OCI-LY7 (cell line): ENCODE results near the gene GAS2L2. TPM values are rescaled to one million over a fixed set of nuclear protein-coding genes. Genes with fewer than 3 reads are reported as not detected.

Source experiments
- BruUV-seq: library from RNA; stranded (reverse); fragments of 400-500 nt; replicated peaks from 2 replicates; lab custom pipeline; 2021; lab: Mats Ljungman, UMichigan
- CTCF ChIA-PET: fragments of 300-600 bp; sonication (Branson Sonifier 250); formaldehyde crosslinking; loops from one replicate; lab custom pipeline; 2022; ENCODE audit warnings: antibody characterized with exemption; ENCODE audit not compliant: unreplicated experiment; lab: Charles Lee
- POLR2A ChIA-PET: fragments of 300-600 bp; sonication (Branson Sonifier 250); formaldehyde crosslinking; loops from one replicate; lab custom pipeline; 2022; ENCODE audit warnings: antibody characterized with exemption; lab: Charles Lee
- DNase-seq: peaks from one replicate; pipeline ENCODE4 v3.0.0-alpha.2; 2015; ENCODE audit warnings: low spot score
- H2AFZ ChIP-seq: fragments of 200-600 bp; sonication (generic), shearing (Covaris generic); 2 replicates; pipeline ENCODE4 v1.6.1; 2014; ENCODE audit warnings: mild to moderate bottlenecking, antibody characterized with exemption, low read length, moderate library complexity
- H3K27ac ChIP-seq: fragments of 200-600 bp; sonication (generic); 2 replicates; pipeline ENCODE4 v1.5.1; 2014; ENCODE audit warnings: mixed run types, low read depth, mild to moderate bottlenecking, moderate library complexity, low read length, inconsistent platforms; ENCODE audit not compliant: poor library complexity, severe bottlenecking
- H3K36me3 ChIP-seq: fragments of 200-600 bp; sonication (generic); 2 replicates; pipeline ENCODE4 v1.6.1; 2014; ENCODE audit warnings: mild to moderate bottlenecking, antibody characterized with exemption, low read length, moderate library complexity, mixed read lengths; ENCODE audit not compliant: insufficient read depth
- H3K4me1 ChIP-seq: fragments of 200-600 bp; sonication (generic); 2 replicates; pipeline ENCODE4 v1.5.1; 2014; ENCODE audit warnings: mild to moderate bottlenecking, low read length; ENCODE audit not compliant: insufficient read depth, poor library complexity, severe bottlenecking
- H3K4me2 ChIP-seq: fragments of 200-600 bp; sonication (generic); 2 replicates; pipeline ENCODE4 v1.6.1; 2014; ENCODE audit warnings: mild to moderate bottlenecking, low read length
- H3K4me3 ChIP-seq: fragments of 200-600 bp; sonication (generic); 2 replicates; pipeline ENCODE4 v1.5.1; 2014; ENCODE audit warnings: mild to moderate bottlenecking, low read depth, low read length; ENCODE audit not compliant: poor library complexity, severe bottlenecking
- H3K79me2 ChIP-seq: fragments of 200-600 bp; sonication (generic); 2 replicates; pipeline ENCODE4 v1.6.1; 2016; ENCODE audit warnings: low read depth, mild to moderate bottlenecking, low read length, moderate library complexity, mixed read lengths; ENCODE audit not compliant: insufficient read depth
- H3K9me2 ChIP-seq: fragments of 200-600 bp; sonication (generic); 2 replicates; pipeline ENCODE4 v1.6.1; 2016; ENCODE audit warnings: mild to moderate bottlenecking, low read length, mixed read lengths; ENCODE audit not compliant: insufficient read depth
- H3K9me3 ChIP-seq: fragments of 200-600 bp; sonication (generic); 2 replicates; pipeline ENCODE4 v1.6.1; 2014; ENCODE audit warnings: mild to moderate bottlenecking, mixed run types, low read length, mixed read lengths
- H4K20me1 ChIP-seq: fragments of 200-600 bp; sonication (generic); 2 replicates; pipeline ENCODE4 v1.6.1; 2014; ENCODE audit warnings: mild to moderate bottlenecking, antibody characterized with exemption, low read length, moderate library complexity, mixed read lengths; ENCODE audit not compliant: insufficient read depth
- EZH2phosphoT487 ChIP-seq: fragments of 200-600 bp; sonication (generic); IDR thresholded peaks from 2 replicates; pipeline ENCODE4 v1.6.1; 2018; ENCODE audit warnings: low read depth, borderline replicate concordance, mild to moderate bottlenecking, mixed run types, antibody characterized with exemption, low read length, moderate library complexity, mixed read lengths
- intact Hi-C: fragments of 100-400 bp; cut with micrococcal nuclease; formaldehyde crosslinking; loops from one replicate; pipeline ENCODE4 v1.10.0; 2022; ENCODE audit not compliant: unreplicated experiment
- total RNA-seq, 2 experiments: library from RNA; depleted of rRNA in 1 of 2; stranded (reverse); fragments of >200 nt in 1 of 2; shearing (Covaris generic) in 1 of 2; gene quantifications; 2 replicates each; pipeline ENCODE4 v1.2.3, GENCODE V29; 2014 to 2022
- TF ChIP-seq, protein P1 (sequence below): fragments of 200-600 bp; sonication (generic); conservative IDR thresholded peaks from 2 replicates; pipeline ENCODE4 v1.5.1; 2014; ENCODE audit warnings: mild to moderate bottlenecking, antibody characterized with exemption, low read length, moderate library complexity, mixed read lengths

GAS2L2 gene
- total RNA-seq, 2 experiments from 2014 or later = 0.21 TPM; not detected in 1

DNA sequence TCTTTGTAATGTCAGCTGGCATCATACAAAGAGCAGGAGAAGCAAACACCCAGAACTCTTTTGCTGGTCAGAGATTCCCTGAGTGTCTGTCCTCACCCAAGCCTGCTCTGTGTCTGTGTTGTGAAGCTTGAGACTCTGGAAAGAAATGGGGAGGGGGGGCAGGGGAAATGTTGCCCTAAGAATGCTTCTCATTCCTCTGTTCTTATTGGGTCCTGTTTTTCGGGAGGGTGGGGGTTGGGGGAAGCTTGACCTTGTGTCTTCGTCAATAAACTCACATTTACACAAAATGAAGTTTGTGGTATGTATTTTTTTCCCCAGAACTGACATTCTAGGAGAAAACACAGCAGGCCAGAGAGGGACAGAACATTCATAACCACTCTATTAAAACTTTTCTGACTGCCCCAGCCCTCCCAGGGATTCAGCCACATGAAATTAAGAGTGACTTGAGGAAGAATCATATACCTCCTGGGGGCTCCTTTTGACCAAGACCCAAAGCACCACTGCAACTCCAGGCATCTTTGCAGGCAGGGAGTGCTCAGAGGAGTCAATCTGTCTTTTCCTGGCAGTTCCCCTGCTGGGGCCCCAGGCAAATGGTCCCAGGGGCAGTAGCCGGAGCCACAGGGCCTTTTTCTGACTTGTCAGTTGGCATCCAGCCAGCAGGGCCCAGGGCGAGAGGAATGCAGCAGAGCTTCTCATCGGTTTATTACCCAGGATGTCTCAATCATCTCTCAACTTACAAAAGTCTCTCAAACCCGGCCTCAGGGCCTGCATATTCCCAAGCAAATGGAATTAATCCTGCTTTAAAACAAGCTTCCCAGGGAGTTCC lies 26.7 kb downstream of the GAS2L2 start:
- no TSS peak for BruUV-seq
- intact Hi-C loops = no loop called here
- Histone ChIP-seq H3K4me3 (no peak overlapping the region), H3K9me2 (no peaks in the 10 kb centered on the region), H2AFZ (no peak overlapping the region), H3K27ac (peak overlapping the region; percentile 32), H3K9me3 (no peaks in the 10 kb centered on the region), H3K4me1 (peaks cover 24% of the 10 kb centered on the region), H4K20me1 (no peaks in the 10 kb centered on the region), H3K4me2 (peak overlapping the region; percentile 55), H3K79me2 (no peaks in the 10 kb centered on the region), H3K36me3 (peaks cover 35% of the 10 kb centered on the region)
- ChIA-PET CTCF (no interaction called here), POLR2A (interaction anchor here (0.6 to 1.5 kb wide), 2 partner anchors 14 to 19 kb away, joined by 3 to 6 read pairs; no protein-coding TSS in a partner anchor)
- TF ChIP-seq, protein P1, sequence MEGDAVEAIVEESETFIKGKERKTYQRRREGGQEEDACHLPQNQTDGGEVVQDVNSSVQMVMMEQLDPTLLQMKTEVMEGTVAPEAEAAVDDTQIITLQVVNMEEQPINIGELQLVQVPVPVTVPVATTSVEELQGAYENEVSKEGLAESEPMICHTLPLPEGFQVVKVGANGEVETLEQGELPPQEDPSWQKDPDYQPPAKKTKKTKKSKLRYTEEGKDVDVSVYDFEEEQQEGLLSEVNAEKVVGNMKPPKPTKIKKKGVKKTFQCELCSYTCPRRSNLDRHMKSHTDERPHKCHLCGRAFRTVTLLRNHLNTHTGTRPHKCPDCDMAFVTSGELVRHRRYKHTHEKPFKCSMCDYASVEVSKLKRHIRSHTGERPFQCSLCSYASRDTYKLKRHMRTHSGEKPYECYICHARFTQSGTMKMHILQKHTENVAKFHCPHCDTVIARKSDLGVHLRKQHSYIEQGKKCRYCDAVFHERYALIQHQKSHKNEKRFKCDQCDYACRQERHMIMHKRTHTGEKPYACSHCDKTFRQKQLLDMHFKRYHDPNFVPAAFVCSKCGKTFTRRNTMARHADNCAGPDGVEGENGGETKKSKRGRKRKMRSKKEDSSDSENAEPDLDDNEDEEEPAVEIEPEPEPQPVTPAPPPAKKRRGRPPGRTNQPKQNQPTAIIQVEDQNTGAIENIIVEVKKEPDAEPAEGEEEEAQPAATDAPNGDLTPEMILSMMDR = no peak
- no peak for TF ChIP-seq EZH2phosphoT487
- peak; percentile 34 for DNase-seq

DNA sequence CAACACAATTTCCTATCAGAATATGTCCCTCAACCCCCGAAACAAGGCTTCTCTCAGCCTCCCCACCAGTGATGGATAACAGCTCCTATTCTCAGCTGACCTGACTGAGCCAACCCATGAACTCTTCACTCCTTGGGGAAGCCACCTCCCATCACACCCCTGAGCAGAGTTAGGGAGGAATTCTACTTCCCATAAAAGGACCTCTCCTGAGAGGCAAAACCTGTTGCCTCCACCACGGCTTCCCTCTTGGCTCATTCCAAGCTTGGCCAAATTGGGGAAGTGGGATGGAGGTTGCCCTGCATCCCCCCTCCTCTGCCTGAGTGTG lies 27.3 kb downstream of the GAS2L2 start:
- ChIA-PET POLR2A (interaction anchor here (0.6 to 1.5 kb wide), 2 partner anchors 14 to 20 kb away, joined by 3 to 6 read pairs; no protein-coding TSS in a partner anchor), CTCF (no interaction called here)
- H3K9me3 ChIP-seq = no peaks in the 10 kb centered on the region
- BruUV-seq = no TSS peak
- no peaks in the 10 kb centered on the region for H4K20me1 ChIP-seq
- DNase-seq = no peak
- H2AFZ ChIP-seq = no peak overlapping the region
- no peak overlapping the region for H3K4me3 ChIP-seq
- TF ChIP-seq EZH2phosphoT487 = no peak
- TF ChIP-seq, protein P1 = no peak
- H3K4me2 ChIP-seq = no peak overlapping the region
- H3K36me3 ChIP-seq = peaks cover 35% of the 10 kb centered on the region
- intact Hi-C loops = no loop called here
- no peaks in the 10 kb centered on the region for H3K79me2 ChIP-seq
- H3K9me2 ChIP-seq = no peaks in the 10 kb centered on the region
- no peak overlapping the region for H3K27ac ChIP-seq
- H3K4me1 ChIP-seq = peaks cover 24% of the 10 kb centered on the region

DNA sequence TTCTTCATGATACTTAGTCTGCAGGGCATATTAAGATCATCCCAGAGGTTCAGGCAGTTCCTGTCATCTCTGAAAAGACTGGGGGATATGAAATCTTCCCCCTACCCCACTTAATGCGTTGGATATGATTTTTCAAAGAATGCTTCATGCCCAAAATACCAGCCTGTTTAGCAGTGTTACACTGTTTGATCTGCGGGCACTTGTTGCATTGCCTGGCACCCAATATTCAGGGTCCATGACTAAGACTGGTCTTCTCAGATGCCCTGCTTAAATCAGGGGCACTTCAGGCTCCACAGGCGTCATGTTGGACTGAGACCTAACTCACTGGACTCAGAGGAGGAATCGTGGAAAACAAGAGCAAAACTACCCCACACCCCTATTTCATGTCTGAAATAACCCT lies 28.0 kb downstream of the GAS2L2 start:
- TF ChIP-seq, protein P1 = no peak
- TF ChIP-seq EZH2phosphoT487 = no peak
- POLR2A ChIA-PET = no interaction called here
- Histone ChIP-seq H3K4me2 (no peak overlapping the region), H3K4me3 (no peak overlapping the region), H3K4me1 (peaks cover 24% of the 10 kb centered on the region), H2AFZ (no peak overlapping the region), H3K9me3 (no peaks in the 10 kb centered on the region), H3K79me2 (no peaks in the 10 kb centered on the region), H3K9me2 (no peaks in the 10 kb centered on the region), H4K20me1 (no peaks in the 10 kb centered on the region), H3K27ac (no peak overlapping the region), H3K36me3 (peaks cover 36% of the 10 kb centered on the region)
- BruUV-seq = no TSS peak
- CTCF ChIA-PET = no interaction called here
- intact Hi-C loops = no loop called here
- DNase-seq = no peak
